ENCODE measurements around the gene PARVA.

The PARVA gene

GRCh38 chr11:12460466-12460865, 83.1 kb downstream of the PARVA start:
- no peak for DNase-seq

GRCh38 chr11:12461516-12461915, 84.1 kb downstream of the PARVA start:
- no peak for DNase-seq

DNA sequence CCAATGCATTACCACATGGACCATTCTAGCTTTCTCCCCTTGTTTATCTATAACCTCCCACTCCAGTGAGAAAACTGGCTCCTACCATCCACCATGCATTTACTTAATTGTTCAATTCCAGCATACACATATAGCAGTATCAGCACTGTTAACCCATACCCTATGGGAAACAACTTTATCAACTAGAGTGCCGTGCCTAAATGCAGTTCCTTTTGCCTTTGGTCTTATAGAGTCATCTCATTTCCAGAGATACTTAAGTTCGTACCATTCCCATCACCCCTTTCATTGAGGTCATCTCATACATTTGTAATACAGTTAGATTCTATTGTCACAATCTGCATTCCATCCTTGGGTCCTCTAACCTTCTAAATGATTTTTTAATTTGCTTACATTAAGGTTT, 86.9 kb downstream of the PARVA start:
- no peak for DNase-seq

DNA sequence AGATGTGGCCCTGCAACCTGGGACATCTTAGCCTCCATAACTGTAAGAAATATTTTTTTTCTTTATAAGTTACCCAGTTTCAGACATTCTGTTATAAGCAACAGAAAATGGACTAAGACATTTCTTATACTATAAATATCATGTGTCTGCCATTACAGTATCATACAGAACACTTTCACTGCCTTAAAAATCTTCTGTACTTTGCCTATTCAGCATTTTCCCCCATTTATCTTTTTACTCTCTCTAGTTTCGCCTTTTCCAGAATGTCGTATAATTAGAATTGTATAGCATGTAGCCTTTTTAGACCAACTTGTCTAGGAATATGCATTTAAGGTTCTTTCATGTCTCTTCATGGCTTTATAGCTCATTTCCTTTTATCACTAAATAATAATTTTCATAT, 88.0 kb downstream of the PARVA start:
- no peak for DNase-seq

DNA sequence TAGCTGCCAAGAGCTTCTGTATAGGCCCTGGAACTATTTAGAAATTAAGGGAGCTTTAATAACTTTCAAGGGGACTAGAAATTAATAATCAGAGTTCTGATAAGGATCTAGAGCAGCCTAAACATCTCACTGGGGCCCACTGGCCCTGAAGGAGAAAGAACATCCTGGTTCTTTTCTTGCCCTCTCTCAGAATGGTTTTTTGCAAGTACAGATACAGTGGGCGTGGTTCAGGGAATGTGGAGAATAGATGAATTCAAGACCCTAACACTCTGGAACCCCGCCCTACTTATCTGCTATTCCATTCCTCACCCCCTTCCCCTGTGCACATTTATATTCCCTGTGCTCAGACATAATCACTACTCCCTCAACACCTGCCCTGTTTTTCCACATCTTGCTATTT, 90.2 kb downstream of the PARVA start:
- DNase-seq = no peak

DNA sequence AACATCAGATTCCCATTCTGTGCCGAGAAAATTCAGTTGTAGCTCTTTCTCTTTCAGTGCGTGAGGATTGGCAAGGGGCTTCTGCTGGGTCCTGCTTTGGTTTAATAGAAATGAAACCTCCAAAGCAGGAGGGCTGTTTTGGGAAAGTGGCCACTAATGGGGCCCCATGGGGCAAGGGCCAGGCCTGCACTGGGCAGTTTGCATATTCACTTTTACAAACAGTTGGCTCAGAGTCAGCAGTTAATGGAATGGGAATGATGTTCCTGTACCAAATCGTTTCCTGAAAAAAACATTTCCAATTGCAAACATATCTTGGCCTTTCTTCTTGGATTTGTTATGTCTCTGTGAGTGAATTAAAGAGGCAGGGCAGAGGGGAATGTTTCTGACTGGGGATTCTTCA, 92.1 kb downstream of the PARVA start:
- DNase-seq = peak; percentile 58

- no peak for DNase-seq
Observed at GRCh38 chr11:12470236-12470635, 92.9 kb downstream of the PARVA start.

- DNase-seq = no peak
Observed at GRCh38 chr11:12472401-12473005, 95.1 kb downstream of the PARVA start.

DNA sequence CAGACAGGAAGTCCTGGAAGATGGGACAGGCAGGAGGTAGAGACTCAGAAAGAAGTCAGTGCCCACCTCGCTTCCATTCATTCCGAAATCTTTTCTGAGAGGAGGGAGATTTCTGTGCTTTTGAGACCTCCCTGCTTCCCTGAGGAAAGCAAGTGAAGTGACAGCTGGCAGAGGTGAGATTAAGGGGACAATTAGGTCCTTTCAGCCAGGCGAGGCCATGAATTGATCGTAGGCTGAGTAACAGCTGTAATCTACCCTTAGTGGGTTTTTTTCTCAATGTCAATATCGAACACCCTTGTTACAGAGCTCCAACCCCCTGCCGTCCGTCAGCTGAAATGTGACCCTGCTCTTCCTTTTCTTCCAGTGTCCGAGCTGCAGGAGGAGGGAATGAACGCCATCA, 96.0 kb downstream of the PARVA start:
- no peak for DNase-seq

DNA sequence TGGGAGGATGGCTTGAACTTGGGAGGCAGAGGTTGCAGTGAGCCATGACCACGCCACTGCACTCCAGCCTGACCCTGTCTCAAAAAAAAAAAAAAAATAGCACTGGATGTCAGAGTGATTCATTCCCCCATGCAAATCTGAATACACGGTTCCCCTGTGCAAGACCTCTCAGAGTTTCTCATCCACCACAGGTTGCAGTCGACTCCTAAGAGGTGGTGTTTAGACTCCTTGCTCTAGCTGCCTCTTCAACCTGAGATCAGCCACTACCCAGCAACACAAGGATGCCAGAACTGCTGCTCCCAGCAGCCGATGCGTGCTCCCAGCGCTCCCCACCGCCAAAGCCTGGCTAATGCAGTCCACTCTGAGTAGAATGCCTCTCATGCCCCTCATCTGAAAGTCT, 97.5 kb downstream of the PARVA start:
- DNase-seq = no peak

DNA sequence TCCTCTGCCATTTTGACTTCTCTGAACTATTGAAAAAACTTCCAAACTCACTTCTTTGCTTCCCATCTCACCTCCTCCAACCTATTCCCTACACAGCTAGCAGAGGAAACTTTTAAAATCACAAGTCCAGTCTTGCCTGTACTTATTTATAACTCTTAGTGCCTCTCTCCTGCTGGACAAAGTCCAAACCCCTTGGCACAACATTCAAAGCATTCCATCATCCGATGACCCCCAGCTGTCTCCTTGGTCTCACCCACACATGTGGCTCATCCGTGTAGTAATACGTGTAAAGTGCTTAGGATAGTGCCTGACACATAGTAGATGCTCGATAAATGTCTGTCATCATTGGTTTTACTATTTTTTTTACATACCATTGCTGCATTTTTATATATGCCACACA, 101.4 kb downstream of the PARVA start:
- peak; percentile 55 for DNase-seq

GRCh38 chr11:12480401-12480800, 103.0 kb downstream of the PARVA start:
- no peak for DNase-seq

DNA sequence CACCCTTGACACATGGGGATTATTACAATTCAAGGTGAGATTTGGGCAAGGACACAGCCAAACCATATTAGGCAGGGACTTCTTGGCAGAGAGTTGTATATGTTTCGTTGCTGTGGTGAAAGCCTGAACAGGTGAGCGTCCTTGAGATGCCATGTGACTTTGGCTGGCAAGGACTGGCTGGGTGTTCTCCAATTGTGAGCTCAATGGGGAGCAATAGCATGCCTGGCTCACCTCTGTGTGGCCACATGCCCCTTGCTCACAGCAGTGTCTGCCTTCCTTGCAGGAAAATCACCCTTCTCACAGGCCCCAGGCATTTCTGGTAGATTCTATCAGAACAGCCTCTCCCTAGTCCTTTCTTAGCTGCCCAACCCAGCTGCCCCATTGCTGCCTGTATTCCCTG, 105.5 kb downstream of the PARVA start:
- DNase-seq = no peak

DNA sequence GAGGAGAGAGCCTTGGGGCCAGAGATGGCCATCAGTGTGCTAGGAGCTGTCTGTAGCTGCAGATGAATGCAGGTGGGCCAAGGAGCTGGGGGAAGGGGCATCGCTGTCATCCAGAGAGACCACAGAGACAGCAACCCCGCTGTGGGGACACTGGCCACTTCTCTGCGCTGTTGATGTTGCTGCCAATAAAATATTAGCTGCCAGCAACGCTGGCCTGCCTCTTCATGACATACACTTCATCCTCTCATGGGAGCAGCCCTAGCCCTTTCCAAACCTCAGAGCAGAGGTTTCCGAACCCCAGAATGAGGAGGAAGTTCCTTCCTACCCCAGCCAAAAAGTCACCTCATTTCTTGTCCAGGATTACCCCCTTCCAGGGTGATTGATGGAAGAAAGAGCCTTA, 106.2 kb downstream of the PARVA start:
- no peak for DNase-seq

DNA sequence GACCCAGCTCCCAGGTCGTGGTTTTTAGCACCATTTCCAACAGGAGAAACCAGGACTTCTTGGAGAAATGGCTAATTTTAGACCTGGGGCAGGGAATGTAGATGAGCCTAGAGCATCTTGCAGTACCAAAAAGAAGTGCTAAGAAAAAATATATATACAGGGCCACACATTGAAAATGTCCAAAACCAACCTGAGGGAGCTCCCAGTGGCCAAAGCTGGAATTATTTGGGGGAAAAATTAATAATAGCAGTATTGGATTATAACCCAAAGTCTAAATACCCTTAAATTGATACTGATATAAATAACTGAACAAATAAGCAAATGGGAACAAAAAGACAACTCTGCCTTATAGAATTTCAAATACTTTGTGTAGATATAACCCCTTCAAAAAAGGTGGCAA, 108.0 kb downstream of the PARVA start:
- no peak for DNase-seq

GRCh38 chr11:12489246-12489772, 111.9 kb downstream of the PARVA start:
- DNase-seq = no peak

DNA sequence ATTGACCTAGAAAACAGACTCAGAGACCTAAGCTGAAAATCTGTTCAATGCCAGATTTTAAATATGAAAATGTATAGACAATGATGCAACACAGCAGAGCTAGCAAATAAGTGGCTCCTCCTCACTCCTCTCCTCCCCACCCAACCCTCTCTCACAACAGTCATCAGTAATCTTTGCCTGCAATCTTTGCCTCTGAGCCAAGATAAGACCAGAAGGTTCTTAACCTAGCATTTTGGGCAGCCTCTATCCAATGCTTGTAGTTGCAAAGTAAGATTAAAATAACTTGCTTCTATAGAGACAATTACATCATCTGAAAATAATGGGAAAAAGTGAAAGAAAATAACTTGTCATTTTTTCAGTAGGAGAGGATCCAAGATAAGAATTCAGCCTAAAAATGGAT, 117.3 kb downstream of the PARVA start:
- DNase-seq = no peak

- DNase-seq = no peak
Observed at GRCh38 chr11:12496181-12497025, 119.0 kb downstream of the PARVA start.

DNA sequence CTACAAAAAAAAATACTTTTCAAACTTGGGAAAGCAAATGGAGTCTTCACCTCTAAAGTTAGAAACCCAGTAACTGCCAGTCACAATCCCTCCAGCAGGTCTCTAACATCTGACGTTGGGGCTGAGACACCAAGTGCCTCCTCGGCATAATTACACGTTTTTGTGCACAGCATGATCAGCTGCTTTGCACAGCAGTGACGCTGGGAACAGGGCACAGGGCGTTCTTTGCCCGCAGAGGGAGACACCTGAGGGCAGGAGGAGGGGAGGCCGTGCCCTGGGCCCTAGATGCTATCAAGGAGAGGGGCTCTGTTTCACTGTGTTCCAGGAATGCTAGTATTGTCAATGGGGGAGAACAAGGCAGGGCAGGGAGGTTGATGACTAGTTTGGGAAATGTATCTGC, 120.1 kb downstream of the PARVA start:
- no peak for DNase-seq

DNA sequence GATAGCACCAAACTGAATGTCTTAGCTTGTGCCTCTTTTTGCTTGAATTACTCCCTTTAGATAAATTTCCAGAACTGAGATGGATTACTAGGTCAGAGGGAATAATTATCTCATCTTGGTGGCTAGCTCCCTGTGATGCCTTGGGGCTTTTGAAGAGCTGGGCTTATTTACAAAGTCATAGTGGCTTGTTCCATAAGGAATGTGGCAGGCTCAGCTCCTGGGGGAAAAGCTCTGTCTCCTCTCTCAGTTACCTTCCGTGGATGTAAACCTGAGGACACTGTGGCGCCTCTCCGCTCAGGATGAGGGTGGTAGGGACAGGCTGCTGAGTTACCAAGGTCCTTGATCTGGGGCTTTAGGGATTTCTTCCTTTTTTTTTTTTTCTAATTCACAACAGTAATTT, 121.7 kb downstream of the PARVA start:
- DNase-seq = no peak

DNA sequence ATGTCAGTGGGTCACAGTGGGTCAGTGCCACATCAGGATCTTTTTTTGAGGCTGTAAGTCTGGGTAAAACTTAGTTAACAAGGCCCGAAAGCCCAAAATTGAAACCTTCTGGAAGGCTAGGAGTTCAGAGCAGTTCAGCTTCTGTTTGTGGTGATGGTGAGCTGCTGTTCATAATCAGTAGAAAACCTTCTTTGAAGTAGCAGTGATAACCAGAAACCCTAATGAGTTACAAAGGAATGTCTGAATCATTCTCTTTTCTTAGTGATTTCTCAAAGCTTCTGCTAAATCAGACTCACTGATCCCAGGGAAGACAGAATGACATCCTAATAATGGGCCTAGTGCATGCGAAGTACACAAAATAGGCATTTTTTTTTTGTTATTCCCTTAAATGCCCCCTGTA, 124.7 kb downstream of the PARVA start:
- DNase-seq = no peak

- DNase-seq = no peak
Observed at GRCh38 chr11:12503039-12503484, 125.7 kb downstream of the PARVA start.

DNA sequence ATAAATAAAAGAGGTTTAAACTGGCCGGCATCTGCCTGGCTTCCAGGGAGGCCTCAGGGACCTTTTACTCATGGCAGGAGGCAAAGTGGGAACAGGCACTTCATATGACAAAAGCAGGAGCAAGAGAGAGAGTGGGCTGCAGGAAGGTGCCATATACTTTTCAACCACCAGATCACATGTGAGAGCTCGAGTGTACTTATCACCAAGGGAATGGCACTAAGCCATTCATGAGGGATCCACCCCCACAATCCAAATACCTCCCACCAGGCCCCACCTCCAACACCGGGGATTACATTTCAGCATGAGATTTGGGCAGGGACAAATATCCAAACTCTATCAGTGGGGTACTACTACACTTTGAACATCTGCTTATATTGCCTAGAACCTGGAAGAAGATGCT, 126.5 kb downstream of the PARVA start:
- DNase-seq = no peak

DNA sequence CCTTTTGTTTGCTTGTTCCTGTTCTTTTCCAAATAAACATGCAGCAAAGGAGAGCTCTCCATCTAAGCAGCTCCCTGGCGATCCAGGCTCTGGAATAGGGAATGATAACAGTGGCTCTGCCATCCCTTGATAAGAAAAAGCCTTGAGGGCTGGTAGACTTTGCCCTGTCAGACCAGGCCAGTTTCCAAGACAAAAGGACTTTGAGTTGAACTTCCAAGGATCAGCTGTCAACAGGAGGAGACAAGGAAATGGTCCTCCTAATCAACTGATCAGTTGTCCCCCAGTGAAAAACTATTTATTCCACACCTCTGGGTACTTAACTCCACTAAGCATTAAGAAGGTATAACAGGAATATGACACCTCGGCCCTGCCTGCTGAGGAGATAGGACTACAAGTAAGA, 127.8 kb downstream of the PARVA start:
- DNase-seq = no peak

Measured in femur (tissue), 1 donor.